ENCODE measurements around the gene ADD1.

ADD1 gene

GRCh38 chr4:2842687-2843262 is 869 bp upstream of the ADD1 start:
- Histone ChIP-seq H4K20me1 (peaks cover 38% of the 10 kb centered on the region), H3K4me2 (peak overlapping the region; percentile 95), H3K27ac (peak overlapping the region; percentile 89), H3K4me1 (peaks cover 55% of the 10 kb centered on the region), H3K9ac (peak overlapping the region; percentile 92), H3K4me3 (peak overlapping the region; percentile 90), H3K27me3 (no peaks in the 10 kb centered on the region), H3K9me3 (peaks cover 7% of the 10 kb centered on the region; the same call in 1 of the 2 replicates), H3K36me3 (no peaks in the 10 kb centered on the region)
- no peak for TF ChIP-seq Cebpa-rat (IDR thresholded peaks at IDR 0.05)

DNA sequence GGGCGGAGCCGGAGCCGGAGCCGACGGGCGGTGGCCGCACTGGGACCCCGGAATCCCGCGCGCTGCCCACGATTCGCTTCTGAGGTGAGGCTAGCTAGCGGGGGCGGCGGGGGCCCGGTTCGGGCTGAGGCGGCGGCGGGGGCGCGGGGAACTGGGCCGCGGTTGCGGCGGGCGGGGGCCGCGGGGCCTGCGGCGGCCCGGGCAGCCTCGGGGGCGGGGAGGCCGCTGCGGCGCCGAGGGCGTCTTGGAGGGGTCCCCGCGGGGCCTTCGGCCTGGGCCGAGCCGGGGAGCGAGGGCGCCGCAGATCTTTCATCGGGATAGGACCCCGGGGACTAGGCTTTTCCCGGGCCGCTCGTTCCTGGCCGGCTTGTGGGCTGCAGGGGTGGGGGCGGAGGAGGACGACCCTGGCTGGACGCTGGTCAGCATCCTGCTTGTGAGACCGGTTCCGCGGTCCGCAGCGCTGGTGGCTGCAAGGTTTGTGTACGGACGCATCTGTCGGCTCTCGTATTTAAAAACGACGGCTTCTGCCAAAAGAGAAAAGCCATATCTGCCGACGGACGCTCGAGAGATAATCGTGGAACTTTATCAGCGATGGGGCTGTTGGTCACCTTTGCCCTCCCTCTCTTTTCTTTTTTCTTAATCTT is 419 bp downstream of the ADD1 start:
- Histone ChIP-seq H3K4me3 (peak overlapping the region; percentile 90), H3K27ac (peak overlapping the region; percentile 89), H3K4me2 (peak overlapping the region; percentile 89), H3K27me3 (no peaks in the 10 kb centered on the region), H3K9me3 (peaks cover 7% of the 10 kb centered on the region; the same call in 1 of the 2 replicates), H4K20me1 (peaks cover 51% of the 10 kb centered on the region), H3K36me3 (no peaks in the 10 kb centered on the region), H3K9ac (peak overlapping the region; percentile 92), H3K4me1 (peaks cover 53% of the 10 kb centered on the region)
- no peak for TF ChIP-seq Cebpa-rat (IDR thresholded peaks at IDR 0.05)

GRCh38 chr4:2846172-2846571 is 2.5 kb downstream of the ADD1 start:
- H3K4me2 ChIP-seq = no peak overlapping the region; the same call in 1 of the 2 replicates
- no peak for TF ChIP-seq Cebpa-rat (IDR thresholded peaks at IDR 0.05)
- H3K4me3 ChIP-seq = no peak overlapping the region
- no peaks in the 10 kb centered on the region for H3K27me3 ChIP-seq
- H3K27ac ChIP-seq = no peak overlapping the region
- no peaks in the 10 kb centered on the region for H3K9me3 ChIP-seq
- H3K4me1 ChIP-seq = peaks cover 73% of the 10 kb centered on the region
- no peaks in the 10 kb centered on the region for H3K36me3 ChIP-seq
- H3K9ac ChIP-seq = no peak overlapping the region
- H4K20me1 ChIP-seq = peaks cover 72% of the 10 kb centered on the region

DNA sequence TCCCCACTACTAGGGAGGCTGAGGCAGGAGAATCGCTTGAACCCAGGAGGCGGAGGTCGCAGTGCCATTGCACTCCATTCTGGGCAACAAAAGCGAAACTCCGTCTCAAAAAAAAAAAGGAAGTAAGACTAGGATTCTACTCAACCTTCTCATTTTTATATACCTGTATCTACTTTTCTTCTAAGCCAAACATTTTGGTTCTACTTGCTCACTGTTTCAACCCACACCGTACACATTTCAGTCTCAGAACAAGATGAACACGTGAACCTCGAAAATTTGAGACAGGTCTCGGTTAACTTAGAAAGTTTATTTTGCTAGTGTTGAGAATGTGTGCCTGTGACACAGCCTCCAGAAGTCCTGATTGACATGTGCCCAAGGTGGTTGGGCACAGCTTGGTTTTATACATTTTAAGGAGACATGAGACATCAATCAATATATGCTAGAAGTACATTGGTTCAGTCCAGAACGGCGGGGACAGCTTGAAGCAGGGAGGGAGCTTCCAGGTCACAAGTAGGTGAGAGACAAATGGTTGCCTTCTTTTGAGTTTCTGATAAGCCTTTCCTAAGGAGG is 3.7 kb downstream of the ADD1 start:
- H3K9ac ChIP-seq = no peak overlapping the region
- no peaks in the 10 kb centered on the region for H3K27me3 ChIP-seq
- H3K36me3 ChIP-seq = no peaks in the 10 kb centered on the region
- peaks cover 84% of the 10 kb centered on the region for H3K4me1 ChIP-seq
- no peak for TF ChIP-seq Cebpa-rat (IDR thresholded peaks at IDR 0.05)
- H3K9me3 ChIP-seq = no peaks in the 10 kb centered on the region
- H3K27ac ChIP-seq = no peak overlapping the region
- H3K4me2 ChIP-seq = peak overlapping the region; percentile 31
- peaks cover 84% of the 10 kb centered on the region for H4K20me1 ChIP-seq
- no peak overlapping the region for H3K4me3 ChIP-seq

DNA sequence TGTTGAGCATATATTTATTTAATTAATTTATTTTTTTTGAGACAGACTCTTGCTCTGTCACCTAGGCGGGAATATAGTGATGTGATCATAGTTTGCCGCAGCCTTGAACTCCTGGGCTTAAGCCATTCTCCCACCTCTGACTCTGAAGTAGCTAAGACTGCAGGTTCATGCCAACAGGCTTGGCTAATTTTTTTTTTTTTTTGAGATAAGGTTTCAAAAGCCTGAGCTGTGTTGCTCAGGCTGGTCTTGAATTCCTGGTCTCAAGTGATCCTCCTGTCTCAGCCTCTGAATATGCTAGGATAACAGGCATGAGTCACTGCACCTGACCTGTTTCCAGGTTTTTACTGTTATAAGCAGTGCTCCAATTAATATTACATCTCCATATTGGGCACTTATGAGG is 4.8 kb downstream of the ADD1 start:
- H3K4me1 ChIP-seq = peaks cover 87% of the 10 kb centered on the region
- H3K9ac ChIP-seq = no peak overlapping the region
- H3K27ac ChIP-seq = no peak overlapping the region
- TF ChIP-seq Cebpa-rat (IDR thresholded peaks at IDR 0.05) = no peak
- H3K4me3 ChIP-seq = no peak overlapping the region
- peaks cover 95% of the 10 kb centered on the region for H4K20me1 ChIP-seq
- H3K4me2 ChIP-seq = peak overlapping the region; percentile 76; the same call in 1 of the 2 replicates
- H3K9me3 ChIP-seq = no peaks in the 10 kb centered on the region
- peaks cover under 1% of the 10 kb centered on the region; the same call in 1 of the 2 replicates for H3K36me3 ChIP-seq
- no peaks in the 10 kb centered on the region for H3K27me3 ChIP-seq

- H3K4me1 ChIP-seq = peaks cover 96% of the 10 kb centered on the region
- no peak overlapping the region for H3K4me3 ChIP-seq
- TF ChIP-seq Cebpa-rat (IDR thresholded peaks at IDR 0.05) = no peak
- H3K27me3 ChIP-seq = no peaks in the 10 kb centered on the region
- peak overlapping the region; percentile 76 for H3K4me2 ChIP-seq
- no peaks in the 10 kb centered on the region for H3K9me3 ChIP-seq
- peaks cover 99% of the 10 kb centered on the region for H4K20me1 ChIP-seq
- H3K9ac ChIP-seq = no peak overlapping the region; the same call in 1 of the 2 replicates
- H3K36me3 ChIP-seq = peaks cover 11% of the 10 kb centered on the region
- H3K27ac ChIP-seq = no peak overlapping the region
Measured at GRCh38 chr4:2849267-2850152, 5.9 kb downstream of the ADD1 start.

DNA sequence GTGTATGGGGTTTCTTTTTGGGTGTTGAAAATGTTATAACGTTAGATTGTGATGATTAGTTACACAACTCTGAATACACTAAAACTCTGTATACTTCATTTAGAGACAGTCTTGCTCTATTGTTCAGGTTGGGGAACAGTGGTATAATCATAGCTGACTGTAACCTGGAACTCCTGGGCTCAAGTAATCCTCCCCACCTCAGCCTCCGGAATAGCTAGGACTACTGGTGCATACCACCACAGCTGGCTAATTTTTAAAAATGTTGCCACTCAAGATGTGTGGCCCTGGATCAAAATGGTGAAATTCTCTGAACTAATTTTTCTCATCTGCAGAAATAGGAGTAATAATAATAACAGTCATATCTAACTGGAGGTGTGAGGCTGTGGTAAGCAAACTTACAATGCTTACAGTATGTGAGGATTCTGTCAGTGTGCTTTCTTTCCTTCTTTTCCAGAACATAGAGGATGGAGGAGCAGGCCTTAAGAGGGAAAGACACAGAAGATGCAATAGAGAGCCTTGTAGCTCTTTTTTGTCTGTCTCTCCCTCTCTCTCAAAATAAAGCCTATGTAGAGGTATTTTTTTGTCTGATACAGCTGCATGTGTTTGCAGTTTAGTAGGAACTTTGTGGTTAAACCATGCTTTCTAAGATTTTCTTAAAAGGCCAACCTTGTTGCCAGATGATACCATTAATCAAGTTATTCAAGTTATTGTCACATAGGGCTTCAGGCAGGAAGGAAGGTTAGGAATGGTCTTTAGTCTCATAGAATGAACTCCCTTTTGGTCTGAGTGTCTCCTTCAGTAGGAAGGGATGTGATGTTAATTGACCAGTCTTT is 7.5 kb downstream of the ADD1 start:
- peaks cover 99% of the 10 kb centered on the region for H4K20me1 ChIP-seq
- H3K9ac ChIP-seq = no peak overlapping the region
- H3K27me3 ChIP-seq = no peaks in the 10 kb centered on the region
- no peaks in the 10 kb centered on the region for H3K9me3 ChIP-seq
- peaks cover 86% of the 10 kb centered on the region for H3K4me1 ChIP-seq
- peaks cover 24% of the 10 kb centered on the region for H3K36me3 ChIP-seq
- TF ChIP-seq Cebpa-rat (IDR thresholded peaks at IDR 0.05) = no peak
- H3K27ac ChIP-seq = peak overlapping the region; percentile 16; the same call in 1 of the 2 replicates
- peak overlapping the region; percentile 76 for H3K4me2 ChIP-seq
- H3K4me3 ChIP-seq = no peak overlapping the region

DNA sequence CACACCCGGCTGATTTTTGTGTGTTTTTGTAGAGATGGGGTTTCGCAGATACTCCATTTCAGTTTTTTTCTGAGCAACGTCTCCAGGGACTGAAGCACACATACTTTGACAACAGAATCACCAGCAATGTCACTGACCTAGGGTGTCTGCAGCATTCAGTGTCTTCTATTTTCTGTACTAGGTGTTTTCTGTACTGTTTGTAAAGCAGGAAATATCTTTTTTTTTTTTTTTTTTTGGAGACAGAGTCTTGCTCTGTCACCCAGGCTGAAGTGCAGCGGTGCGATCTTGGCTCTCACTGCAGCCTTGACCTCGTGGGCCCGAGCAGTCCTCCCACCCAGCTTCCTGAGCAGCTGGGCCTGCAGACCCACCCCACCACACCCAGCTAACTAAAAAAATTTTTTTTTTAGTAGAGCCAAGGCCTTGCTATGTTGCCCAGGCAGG is 8.9 kb downstream of the ADD1 start:
- H4K20me1 ChIP-seq = peaks cover 99% of the 10 kb centered on the region

GRCh38 chr4:2855584-2855983 is 11.9 kb downstream of the ADD1 start:
- Histone ChIP-seq H3K27ac (no peak overlapping the region), H3K4me1 (peaks cover 82% of the 10 kb centered on the region), H4K20me1 (peaks cover 99% of the 10 kb centered on the region), H3K9me3 (no peaks in the 10 kb centered on the region), H3K4me2 (no peak overlapping the region), H3K9ac (no peak overlapping the region), H3K36me3 (peaks cover 24% of the 10 kb centered on the region), H3K27me3 (no peaks in the 10 kb centered on the region), H3K4me3 (no peak overlapping the region)
- TF ChIP-seq Cebpa-rat (IDR thresholded peaks at IDR 0.05) = no peak

More for the DNA sequence above, 8.9 kb downstream of the ADD1 start:
- Histone ChIP-seq H3K27me3 (no peaks in the 10 kb centered on the region), H3K4me1 (peaks cover 83% of the 10 kb centered on the region), H3K36me3 (peaks cover 24% of the 10 kb centered on the region), H3K4me2 (peak overlapping the region; percentile 76), H3K9me3 (no peaks in the 10 kb centered on the region), H3K9ac (peak overlapping the region; percentile 59; the same call in 1 of the 2 replicates), H3K4me3 (peak overlapping the region; percentile 20), H3K27ac (peak overlapping the region; percentile 52; the same call in 1 of the 2 replicates)
- no peak for TF ChIP-seq Cebpa-rat (IDR thresholded peaks at IDR 0.05)

Data from BLaER1 (cell line).